Measurements from ENCODE around the gene GSTP1.

DNA sequence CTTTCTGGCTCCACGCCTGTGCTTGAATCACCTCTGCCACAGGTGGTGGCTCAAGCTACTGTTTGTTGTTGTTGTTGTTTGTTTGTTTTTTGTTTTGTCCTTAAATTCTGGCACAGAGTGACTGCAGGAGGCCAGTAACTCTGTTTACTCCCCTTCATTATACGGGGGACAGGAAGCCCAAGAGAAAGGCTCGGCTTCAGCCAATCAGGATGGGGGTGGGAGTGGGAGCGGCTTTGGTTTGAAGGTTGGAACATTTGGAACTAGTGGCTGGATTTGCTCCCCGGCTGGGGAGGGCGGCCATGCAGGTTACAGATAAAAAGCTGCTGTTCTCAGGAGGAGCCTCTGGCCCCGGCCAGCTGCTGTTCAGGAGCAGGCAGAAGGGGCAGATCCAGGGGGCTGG lies 40.6 kb upstream of the GSTP1 start:
- TF ChIP-seq, protein P1, sequence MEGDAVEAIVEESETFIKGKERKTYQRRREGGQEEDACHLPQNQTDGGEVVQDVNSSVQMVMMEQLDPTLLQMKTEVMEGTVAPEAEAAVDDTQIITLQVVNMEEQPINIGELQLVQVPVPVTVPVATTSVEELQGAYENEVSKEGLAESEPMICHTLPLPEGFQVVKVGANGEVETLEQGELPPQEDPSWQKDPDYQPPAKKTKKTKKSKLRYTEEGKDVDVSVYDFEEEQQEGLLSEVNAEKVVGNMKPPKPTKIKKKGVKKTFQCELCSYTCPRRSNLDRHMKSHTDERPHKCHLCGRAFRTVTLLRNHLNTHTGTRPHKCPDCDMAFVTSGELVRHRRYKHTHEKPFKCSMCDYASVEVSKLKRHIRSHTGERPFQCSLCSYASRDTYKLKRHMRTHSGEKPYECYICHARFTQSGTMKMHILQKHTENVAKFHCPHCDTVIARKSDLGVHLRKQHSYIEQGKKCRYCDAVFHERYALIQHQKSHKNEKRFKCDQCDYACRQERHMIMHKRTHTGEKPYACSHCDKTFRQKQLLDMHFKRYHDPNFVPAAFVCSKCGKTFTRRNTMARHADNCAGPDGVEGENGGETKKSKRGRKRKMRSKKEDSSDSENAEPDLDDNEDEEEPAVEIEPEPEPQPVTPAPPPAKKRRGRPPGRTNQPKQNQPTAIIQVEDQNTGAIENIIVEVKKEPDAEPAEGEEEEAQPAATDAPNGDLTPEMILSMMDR (IDR thresholded peaks at IDR 0.05; ENCODE audit: low read depth, low read length) = no peak
- no peak for TF ChIP-seq EZH2phosphoT487 (IDR thresholded peaks at IDR 0.05; ENCODE audit: low read depth)
